NCI-H2227 (cell line): Measurements from ENCODE around the gene CAMK2D.
A peak's percentile ranks its signal among the peaks of the same experiment; 100 is the strongest.

Experiments
- DNase-seq: peaks from one replicate; lab custom pipeline; 2025; ENCODE audit not compliant: unreplicated experiment; lab: John Stamatoyannopoulos, UW

The CAMK2D gene

DNA sequence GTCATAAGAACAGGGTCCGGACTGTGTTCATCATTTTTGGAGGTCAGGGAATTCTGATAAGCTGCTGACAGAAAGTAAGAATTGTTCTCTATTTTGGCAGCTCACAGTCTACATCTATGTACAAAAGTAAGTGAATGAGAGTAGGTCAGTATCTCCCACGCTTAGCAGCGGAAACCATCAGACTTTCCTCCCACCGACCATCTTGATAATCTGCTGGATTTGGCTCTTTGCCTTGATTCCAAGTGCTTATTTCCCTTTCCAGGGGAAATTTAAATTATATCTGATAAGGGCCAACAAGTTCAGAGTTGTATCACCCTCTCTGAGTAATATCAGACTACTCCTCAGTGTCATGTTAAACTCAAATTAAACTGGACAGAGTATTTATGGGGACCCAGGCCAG lies 118.0 kb downstream of the CAMK2D start:
- no peak for DNase-seq

- no peak for DNase-seq
These were observed 120.5 kb downstream of the CAMK2D start for GRCh38 chr4:113641025-113641431.

- DNase-seq, result no peak
These were observed 122.2 kb downstream of the CAMK2D start for GRCh38 chr4:113639326-113639725.

DNA sequence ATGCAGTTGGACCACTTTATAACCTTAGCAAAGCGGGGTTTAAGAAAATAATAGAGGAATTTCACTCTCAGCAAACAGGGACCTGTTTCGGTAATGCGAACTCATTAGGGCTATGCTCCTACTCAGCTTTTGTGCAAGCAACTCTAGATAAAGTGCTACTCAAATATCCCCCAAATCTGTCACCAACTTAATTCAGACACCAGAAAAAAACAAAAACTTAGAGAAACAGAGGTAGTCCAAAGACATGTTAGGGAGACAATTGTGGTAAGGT lies 123.0 kb downstream of the CAMK2D start:
- no peak for DNase-seq

- DNase-seq, result no peak
These were observed 123.5 kb downstream of the CAMK2D start for GRCh38 chr4:113637823-113638561.

DNA sequence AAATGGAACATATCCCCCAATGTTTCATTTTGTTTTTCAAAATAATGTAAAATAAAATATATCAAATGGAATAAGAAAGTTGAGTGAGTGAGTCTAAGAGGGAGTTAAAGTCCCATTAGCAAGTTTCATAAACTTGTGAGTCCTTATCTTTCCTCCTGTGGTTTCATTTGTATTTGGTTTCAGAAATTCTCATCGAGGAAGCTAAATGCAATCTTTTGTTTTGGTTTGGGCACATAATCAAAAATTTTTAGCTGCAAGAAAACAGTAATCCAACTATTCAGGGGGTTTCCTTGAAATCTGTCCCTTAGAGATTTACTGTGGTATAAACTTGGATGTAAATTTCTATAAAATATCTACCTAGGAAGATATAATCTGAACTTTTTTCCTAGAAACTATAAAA lies 124.2 kb downstream of the CAMK2D start:
- DNase-seq, result no peak

- DNase-seq, result no peak
These were observed 124.7 kb downstream of the CAMK2D start for GRCh38 chr4:113636877-113637276.

- no peak for DNase-seq
These were observed 125.1 kb downstream of the CAMK2D start for GRCh38 chr4:113636438-113636818.

DNA sequence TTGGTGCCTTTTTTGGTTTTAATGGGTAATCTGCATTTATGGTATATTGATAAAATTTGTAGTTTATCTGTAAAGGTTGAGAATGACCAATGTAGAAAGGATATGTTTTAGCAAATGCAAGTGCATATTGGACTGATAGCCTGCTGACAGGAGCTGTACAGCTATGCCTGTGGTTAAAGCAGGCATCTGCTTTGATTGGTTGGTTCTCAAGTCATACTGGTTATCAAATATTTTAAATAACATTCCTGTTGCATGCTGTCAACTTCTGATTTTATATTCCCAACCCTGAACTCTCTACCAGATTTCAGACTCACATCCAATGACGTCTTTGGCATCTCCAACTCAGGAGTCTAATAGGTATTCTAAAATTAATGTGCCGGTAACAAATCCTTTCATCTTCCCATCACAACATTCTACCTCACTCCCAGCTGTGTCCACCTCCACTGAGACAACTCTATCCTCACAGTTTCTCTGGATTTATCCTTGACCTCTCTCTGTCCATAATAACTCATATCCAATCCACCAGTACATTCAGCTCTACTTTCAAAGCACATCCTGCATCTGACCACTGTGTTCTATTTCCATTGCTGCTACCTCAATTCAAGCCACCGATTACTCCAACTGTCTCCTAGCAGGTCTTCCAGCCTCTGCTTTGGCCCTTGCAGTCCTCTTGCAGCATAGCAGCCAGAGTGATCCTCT lies 125.7 kb downstream of the CAMK2D start:
- no peak for DNase-seq

- DNase-seq, result no peak
These were observed 127.2 kb downstream of the CAMK2D start for GRCh38 chr4:113634081-113634969.

DNA sequence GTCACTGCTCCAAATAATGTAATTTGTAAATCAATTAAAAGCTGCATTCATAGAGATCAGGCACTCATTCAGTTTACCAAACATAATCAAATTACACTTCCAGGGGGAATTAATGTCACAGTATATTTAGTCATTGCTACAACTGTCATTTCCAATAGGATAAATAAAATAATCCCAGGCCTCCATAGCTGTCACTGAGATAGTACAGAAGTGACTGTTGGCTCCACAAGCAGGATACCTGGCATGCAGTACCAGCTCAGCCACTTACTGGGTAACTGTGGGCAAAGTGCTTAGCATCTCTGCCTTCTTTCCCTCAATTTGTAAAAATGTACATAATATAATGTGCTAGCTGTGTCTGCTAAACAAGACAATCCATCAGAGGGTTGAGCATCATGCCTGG lies 128.1 kb downstream of the CAMK2D start:
- DNase-seq, result no peak

- DNase-seq, result no peak
These were observed 132.8 kb downstream of the CAMK2D start for GRCh38 chr4:113628711-113629110.

DNA sequence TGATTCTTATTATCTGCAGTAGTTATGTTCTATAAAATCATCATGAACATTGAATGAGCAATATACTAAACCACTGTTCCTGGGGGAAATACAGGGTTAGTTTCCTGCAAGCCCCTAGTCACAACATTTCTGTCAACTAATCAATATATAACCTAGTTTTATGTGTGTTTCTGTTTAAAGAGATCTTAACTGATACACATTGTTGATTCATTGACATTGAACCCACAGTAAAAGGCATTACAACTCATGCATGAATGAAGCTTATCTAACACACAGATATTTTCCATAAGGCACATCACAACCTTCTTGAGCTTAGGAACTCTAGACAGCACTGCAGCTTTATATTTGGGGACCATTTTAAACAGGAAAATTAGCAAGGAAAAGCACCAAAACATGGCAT lies 134.2 kb downstream of the CAMK2D start:
- DNase-seq, result no peak

DNA sequence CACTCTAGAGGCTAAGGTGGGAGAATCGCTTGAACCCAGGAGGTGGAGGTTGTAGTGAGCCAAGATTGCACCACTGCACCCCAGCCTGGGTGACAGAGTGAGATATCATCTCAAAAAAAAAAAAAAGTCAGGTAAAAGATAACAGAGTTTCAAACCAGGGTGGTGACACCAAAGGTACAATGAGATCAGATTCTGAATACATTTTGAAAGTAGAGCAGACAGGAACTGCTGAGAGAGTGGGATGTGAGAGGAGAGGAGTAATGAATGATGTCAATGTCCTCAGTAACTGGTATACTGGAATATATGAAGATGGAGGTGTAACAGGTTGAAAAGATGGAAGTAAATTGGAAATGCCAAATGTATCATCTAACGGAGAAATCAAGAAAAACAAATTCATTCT lies 135.6 kb downstream of the CAMK2D start:
- no peak for DNase-seq

DNA sequence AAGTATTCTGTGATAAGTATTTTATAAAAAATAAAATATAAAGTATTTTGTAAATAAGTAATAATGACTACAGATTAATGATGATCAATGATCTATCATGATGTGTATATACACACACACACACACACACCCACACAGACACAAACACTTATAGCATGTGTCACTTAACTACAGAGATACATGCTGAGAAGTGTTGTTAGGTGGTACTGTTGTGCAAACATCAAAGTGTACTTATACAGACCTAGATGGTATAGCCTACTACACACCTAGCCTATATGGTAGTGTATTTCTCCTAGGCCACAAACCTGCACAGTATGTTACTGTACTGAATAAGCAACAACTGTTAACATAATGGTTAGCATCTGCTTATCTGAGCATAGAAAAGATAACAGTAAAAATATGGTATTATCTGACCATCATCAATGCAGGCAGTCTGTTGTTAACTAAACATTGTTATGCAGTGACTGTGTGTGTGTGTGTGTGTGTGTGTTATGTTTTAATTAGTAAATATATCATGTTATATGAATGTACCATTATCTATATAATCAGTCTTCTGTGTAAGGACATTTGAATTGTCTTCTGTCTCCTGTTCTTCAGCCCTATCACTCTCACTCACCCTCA lies 138.2 kb downstream of the CAMK2D start:
- no peak for DNase-seq

- DNase-seq, result no peak
These were observed 139.9 kb downstream of the CAMK2D start for GRCh38 chr4:113621633-113622032.

DNA sequence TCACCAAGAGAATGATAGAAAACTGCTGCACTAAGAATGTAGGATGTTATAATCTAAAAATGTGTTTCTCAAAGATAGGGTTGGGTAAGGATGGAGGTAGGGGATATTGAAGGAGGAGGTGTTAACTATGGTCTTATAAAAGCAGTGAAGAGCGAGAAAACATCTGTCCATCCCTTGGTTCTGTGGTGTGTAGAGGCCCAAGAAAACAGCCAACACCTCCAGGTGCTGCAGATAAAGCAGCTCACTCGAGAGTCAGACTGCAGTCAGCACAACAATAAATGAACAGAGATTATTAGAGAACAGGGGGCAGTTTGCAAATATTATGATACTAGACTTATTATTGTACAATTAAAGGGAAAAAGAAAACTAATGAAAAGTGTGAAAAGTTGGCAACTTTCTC lies 141.5 kb downstream of the CAMK2D start:
- DNase-seq, result no peak

DNA sequence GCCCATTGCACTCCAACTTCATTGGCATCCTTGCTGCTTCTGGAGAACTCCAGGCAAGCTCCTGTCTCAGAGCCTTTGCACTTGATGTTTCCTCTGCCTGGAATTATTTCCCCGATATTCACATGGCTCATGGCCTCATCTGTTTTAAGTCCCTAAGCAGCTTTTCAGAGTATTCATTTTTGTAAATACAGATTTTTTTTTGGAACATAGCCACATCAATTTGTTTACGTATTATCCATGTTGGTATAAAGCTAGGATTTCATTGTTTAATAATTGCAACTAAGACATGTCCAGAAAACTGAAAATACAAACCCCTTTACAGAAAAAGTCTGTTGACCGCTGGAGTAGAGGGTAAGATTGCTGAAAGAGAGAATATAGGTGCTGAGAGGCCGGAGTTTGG lies 142.0 kb downstream of the CAMK2D start:
- DNase-seq, result no peak

- DNase-seq, result no peak
These were observed 143.3 kb downstream of the CAMK2D start for GRCh38 chr4:113618205-113618604.

- no peak for DNase-seq
These were observed 144.3 kb downstream of the CAMK2D start for GRCh38 chr4:113617195-113617594.

GRCh38 chr4:113616443-113616842 lies 145.1 kb downstream of the CAMK2D start:
- no peak for DNase-seq

- DNase-seq, result peak; percentile 2
These were observed 147.1 kb downstream of the CAMK2D start for GRCh38 chr4:113614414-113614813.
